Stimulated activated naive B cell treated with anti-CD40 and anti-IgM and Interleukin-4, amounts not matched to agents 10 μg/mL and 1 μg/mL and 100 μg/mL, for 72 hours (primary cell): ENCODE measurements around the gene DAGLA.
"Not testable (repeated sequence)": the region's sequence is repeated elsewhere in the genome, so short reads cannot be mapped to it uniquely, and the experiment has no call there.

Experiments used
- ATAC-seq, 2 donors: fragments of 150-1000 bp; cut with Tn5 transposase; replicated peaks; 2 replicates each; pipeline ENCODE4 v1.10.0; 2021; ENCODE audit warnings: moderate library complexity in 1 of 2
- DNase-seq: peaks from one replicate; pipeline ENCODE4 v3.0.0; 2021
- H3K27ac Mint-ChIP-seq: one replicate; pipeline ENCODE4 v1.8.0; 2022; ENCODE audit warnings: mild to moderate bottlenecking, mixed read lengths
- H3K27me3 Mint-ChIP-seq, 2 donors: one replicate each; pipeline ENCODE4 v1.8.0; 2022; ENCODE audit warnings: mixed read lengths in 2 of 2
- H3K36me3 Mint-ChIP-seq, 2 donors: one replicate each; pipeline ENCODE4 v1.8.0; 2022; ENCODE audit warnings: mixed read lengths in 2 of 2, mild to moderate bottlenecking in 1 of 2
- H3K4me1 Mint-ChIP-seq, 2 donors: one replicate each; pipeline ENCODE4 v1.8.0; 2022; ENCODE audit warnings: mixed read lengths in 2 of 2, mild to moderate bottlenecking in 1 of 2
- H3K4me3 Mint-ChIP-seq, 2 donors: one replicate each; pipeline ENCODE4 v1.8.0; 2022; ENCODE audit warnings: mild to moderate bottlenecking in 2 of 2, mixed read lengths in 2 of 2, moderate library complexity in 1 of 2
- H3K9me3 Mint-ChIP-seq, 2 donors: one replicate each; pipeline ENCODE4 v1.8.0; 2022; ENCODE audit warnings: mixed read lengths in 2 of 2, mild to moderate bottlenecking in 1 of 2

The DAGLA gene

DNA sequence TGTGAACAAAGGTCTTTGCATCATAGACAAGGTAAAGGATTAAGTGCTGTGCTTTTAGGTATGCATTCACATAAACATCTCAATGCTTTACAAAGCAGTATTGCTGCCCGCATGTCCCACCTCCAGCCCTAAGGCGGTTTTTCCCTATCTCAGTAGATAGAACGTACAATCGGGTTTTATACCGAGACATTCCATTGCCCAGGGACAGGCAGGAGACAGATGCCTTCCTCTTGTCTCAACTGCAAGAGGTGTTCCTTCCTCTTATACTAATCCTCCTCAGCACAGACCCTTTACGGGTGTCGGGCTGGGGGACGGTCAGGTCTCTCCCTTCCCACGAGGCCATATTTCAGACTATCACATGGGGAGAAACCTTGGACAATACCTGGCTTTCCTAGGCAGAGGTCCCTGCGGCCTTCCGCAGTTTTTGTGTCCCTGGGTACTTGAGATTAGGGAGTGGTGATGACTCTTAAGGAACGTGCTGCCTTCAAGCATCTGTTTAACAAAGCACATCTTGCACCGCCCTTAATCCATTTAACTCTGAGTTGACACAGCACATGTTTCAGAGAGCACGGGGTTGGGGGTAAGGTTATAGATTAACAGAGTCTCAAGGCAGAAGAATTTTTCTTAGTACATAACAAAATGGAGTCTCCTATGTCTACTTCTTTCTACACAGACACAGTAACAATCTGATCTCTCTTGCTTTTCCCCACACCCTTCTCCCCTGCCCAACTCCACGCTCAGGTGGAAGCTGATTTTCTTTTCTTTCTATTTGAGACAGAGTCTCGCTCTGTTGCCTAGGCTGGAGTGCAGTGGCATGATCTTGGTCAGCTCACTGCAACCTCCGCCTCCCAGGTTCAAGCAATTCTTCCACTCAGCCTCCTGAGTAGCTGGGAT, 24.7 kb upstream of the DAGLA start:
- not testable (repeated sequence) for ATAC-seq, DNase-seq, H3K9me3 Mint-ChIP-seq, H3K36me3 Mint-ChIP-seq, H3K27ac Mint-ChIP-seq, H3K4me3 Mint-ChIP-seq, H3K4me1 Mint-ChIP-seq
- peaks cover 37 to 47% of the 10 kb centered on the region in 2 donors for H3K27me3 Mint-ChIP-seq

DNA sequence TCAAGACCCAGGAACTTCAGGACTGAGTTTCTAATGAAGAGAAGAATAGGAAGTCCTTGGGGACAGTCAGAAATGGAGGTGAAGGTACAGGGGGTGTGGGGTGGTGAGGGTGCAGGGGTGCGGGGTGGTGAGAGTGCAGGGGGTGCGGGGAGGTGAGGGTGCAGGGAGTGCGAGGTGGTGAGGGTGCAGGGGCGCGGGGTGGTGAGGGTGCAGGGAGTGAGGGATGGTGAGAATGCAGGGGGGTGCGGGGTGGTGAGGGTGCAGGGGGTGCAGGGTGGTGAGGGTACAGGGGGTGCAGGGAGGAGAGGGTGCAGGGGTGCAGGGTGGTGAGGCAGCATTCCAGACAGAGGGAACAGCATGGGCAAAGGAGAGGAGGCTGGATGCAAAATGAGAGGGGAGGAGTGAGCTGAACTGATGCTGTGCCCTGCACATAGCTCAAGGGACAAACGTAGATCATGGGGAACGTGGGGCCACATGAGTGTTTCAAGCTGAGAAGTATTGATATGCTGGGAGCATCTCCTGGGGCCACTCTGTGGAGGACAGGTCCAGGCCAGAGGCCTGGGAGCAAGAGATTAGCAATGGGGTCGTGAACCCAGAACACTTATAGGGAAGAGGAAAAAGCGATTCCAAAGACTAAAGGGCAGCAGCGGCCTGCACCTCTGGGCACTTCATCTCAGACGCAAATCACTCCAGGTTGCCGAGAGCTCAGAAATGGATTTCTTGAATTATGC, 23.7 kb upstream of the DAGLA start:
- Mint-ChIP-seq H3K27ac (no peak overlapping the region), H3K36me3 (no peaks in the 10 kb centered on the region), H3K27me3 (peaks cover 41 to 45% of the 10 kb centered on the region in 2 donors), H3K4me1 (peaks cover 0 to 9% of the 10 kb centered on the region in 2 donors), H3K4me3 (no peak overlapping the region), H3K9me3 (no peaks in the 10 kb centered on the region)
- DNase-seq (no peak), ATAC-seq (no peak)

DNA sequence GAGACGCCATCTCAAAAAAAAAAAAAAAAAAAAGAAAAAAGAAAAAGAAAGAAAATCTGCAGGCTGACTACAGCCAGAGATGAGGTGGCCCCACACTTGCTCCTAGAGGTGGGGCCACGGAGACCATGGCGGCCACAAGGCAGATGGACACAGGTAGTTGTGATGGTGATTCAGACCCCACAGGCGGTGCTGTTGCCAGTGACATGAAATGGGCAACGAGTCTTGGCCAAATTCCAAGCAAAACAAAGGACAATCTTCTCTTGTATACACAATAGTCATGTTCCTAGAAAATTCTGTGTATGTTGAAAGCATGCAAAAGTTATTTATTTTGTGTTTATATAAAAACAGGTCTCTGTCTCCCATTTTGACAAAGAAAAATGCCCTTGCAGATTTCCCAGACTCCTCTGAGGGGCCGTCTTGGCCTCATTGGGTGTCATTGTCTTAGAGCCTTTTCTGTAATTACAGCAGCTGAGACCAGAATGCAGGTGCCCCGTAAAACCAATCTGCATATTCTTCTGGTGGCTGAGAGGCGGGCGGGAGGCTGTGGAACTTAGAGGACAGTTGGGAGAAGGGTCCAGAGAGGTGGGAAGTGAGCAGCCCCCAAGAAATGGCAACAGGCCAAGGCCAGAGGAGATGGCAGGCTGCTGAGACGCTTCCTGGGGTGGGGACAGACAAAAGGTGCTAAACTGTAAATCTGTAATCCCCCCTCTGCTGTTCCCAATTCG, 22.5 kb upstream of the DAGLA start:
- ATAC-seq (no peak), DNase-seq (no peak)
- Mint-ChIP-seq H3K27ac (no peak overlapping the region), H3K27me3 (peaks cover 33 to 35% of the 10 kb centered on the region in 2 donors), H3K9me3 (no peaks in the 10 kb centered on the region), H3K36me3 (no peaks in the 10 kb centered on the region), H3K4me1 (peaks cover 0 to 9% of the 10 kb centered on the region in 2 donors), H3K4me3 (no peak overlapping the region)

DNA sequence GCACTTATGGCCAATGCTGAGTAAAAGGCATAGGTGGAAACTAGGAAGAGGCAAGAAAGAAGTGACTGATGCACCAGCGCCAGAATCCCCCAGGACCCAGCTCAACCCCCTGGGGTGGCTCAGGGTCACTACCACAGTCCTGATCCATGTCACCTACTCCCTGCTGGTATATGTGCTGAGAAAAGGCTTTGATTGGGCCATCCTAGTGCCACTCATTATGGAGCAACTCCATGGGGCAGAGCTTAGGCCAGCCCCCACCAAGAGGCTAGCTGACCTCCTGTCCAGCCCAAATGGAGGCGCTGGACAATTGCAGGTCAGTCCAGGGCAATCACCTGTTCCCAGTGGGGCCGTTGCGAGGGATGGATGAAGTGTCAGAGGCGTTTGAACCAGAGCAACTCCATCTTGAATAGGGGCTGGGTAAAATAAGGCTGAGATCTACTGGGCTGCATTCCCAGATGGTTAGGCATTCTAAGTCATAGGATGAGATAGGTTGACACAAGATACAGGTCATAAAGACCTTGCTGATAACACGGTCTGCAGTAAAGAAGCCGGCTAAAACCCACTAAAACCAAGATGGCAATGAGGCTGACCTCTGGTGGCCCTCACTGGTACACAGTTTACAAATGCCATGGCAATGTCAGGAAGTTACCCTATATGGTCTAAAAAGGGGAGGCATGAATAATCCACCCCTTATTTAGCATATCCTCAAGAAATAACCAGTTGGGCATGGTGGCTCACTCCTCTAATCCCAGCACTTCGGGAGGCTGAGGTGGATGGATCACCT, 20.6 kb upstream of the DAGLA start:
- Mint-ChIP-seq H3K36me3 (no peaks in the 10 kb centered on the region), H3K4me1 (peaks cover 0 to 3% of the 10 kb centered on the region in 2 donors), H3K27me3 (peaks cover 18 to 23% of the 10 kb centered on the region in 2 donors), H3K9me3 (no peaks in the 10 kb centered on the region), H3K27ac (no peak overlapping the region), H3K4me3 (no peak overlapping the region)
- no peak for ATAC-seq
- no peak for DNase-seq

DNA sequence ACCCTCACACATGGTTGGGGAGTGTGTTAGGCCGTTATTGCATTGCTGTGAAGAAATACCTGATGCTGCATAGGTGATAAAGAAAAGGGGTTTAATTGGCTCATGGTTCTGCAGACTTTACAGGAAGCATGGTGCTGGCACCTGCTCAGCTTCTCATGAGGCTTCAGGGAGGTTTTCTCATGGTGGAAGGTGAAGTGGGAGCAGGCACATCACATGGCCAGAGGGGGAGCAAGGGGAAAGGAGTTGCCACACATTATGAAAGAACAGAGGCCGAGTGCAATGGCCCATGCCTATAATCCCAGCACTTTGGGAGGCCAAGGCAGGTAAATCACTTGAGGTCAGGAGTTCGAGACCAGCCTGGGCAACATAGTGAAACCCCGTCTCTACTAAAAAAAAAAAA, 19.2 kb upstream of the DAGLA start:
- not testable (repeated sequence) for H3K36me3 Mint-ChIP-seq, ATAC-seq, H3K4me1 Mint-ChIP-seq, DNase-seq, H3K27ac Mint-ChIP-seq, H3K4me3 Mint-ChIP-seq, H3K9me3 Mint-ChIP-seq
- peaks cover 12 to 21% of the 10 kb centered on the region in 2 donors for H3K27me3 Mint-ChIP-seq

DNA sequence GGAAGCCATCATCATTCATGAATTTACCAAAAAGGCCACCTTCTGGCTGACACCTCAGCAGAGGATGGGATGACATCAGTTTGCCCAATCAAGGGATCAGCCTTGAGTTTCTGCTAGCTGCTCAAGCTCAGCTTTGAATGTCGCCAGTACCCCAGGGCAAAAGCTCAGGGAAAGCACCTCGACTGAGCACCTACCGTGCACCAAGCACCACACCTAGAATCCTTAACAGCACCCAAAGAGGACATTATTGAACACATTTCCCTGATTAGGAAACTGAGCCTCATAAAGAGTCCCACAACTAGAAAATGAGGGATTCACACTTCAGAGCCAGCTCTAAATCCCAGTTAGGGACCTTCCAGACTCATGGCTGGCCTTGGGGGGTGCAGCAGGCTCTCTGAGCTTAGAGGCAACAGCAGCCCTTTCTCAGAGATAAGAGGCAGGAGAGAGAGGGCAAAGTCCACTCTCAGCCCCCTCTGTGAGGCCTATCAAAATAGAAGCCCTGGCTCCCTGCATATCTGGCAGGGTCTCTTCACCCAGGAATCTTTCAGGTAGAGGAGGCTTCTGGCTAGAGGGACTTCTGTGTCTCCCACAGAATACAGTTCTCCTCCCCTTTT, 13.4 kb upstream of the DAGLA start:
- DNase-seq (no peak), ATAC-seq (no peak)
- H3K36me3 Mint-ChIP-seq: no peaks in the 10 kb centered on the region
- no peaks in the 10 kb centered on the region for H3K9me3 Mint-ChIP-seq
- H3K4me1 Mint-ChIP-seq: no peaks in the 10 kb centered on the region
- no peak overlapping the region for H3K27ac Mint-ChIP-seq
- peaks cover 11 to 38% of the 10 kb centered on the region in 2 donors for H3K27me3 Mint-ChIP-seq
- H3K4me3 Mint-ChIP-seq: no peak overlapping the region

DNA sequence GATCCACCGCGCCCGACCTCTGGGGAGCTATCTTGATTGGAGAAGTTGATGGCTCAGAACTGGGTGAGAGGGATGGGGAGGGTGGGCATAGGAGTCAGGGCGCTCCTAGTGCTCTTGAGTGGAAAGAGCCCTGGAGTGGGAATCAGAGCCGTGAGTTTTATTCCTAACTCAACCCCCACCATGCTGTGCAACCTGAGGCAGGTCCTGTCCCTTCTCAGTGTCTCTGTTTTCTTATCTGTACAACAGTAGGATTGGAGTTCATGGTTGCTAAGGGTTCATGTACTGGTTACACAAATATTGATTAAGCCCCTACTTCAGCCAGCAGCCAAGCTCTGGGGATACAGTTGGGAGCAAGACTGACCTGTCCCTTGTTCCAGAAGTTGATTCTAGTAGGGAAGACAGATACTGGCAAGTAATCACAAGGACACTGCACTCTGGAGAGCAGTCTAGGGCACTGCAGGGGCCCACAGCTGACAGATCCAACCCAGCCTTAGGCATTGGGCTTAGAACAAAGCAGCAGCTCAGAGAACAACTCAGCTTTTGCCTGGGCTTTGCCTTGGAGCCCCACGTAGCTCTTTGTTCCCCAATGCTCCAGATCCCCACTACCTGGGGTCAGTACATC, 12.4 kb upstream of the DAGLA start:
- DNase-seq: no peak
- no peak overlapping the region for H3K27ac Mint-ChIP-seq

DNA sequence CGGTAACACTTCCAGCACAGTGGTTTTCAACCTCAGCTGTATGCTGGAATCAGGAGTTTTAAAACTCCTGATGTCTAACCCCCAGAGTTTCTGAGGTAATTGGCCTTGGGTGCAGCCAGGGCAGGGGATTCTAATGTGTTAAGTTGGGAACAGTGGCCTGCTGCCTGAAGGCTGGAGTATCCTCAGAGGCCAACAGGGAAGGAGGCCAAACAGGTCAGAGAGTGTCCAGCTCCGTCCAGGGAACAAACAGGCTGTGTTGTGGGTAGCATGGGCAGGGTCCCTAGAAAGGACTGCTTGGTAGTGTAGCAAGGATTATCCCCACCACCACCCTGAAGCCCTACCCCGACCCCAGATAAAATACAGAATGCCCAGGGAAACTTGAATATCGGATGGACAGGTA, 10.8 kb upstream of the DAGLA start:
- H3K4me1 Mint-ChIP-seq: no peaks in the 10 kb centered on the region
- H3K4me3 Mint-ChIP-seq: no peak overlapping the region
- H3K27ac Mint-ChIP-seq: no peak overlapping the region
- peaks cover 0 to 9% of the 10 kb centered on the region in 2 donors for H3K9me3 Mint-ChIP-seq
- H3K27me3 Mint-ChIP-seq: peaks cover 22 to 50% of the 10 kb centered on the region in 2 donors
- ATAC-seq: no peak
- no peak for DNase-seq
- H3K36me3 Mint-ChIP-seq: peaks cover 0 to 2% of the 10 kb centered on the region in 2 donors

More for the DNA sequence above, 12.4 kb upstream of the DAGLA start:
- peaks cover 11 to 41% of the 10 kb centered on the region in 2 donors for H3K27me3 Mint-ChIP-seq
- no peak for ATAC-seq
- no peak overlapping the region for H3K4me3 Mint-ChIP-seq
- no peaks in the 10 kb centered on the region for H3K4me1 Mint-ChIP-seq
- H3K36me3 Mint-ChIP-seq: no peaks in the 10 kb centered on the region
- no peaks in the 10 kb centered on the region for H3K9me3 Mint-ChIP-seq

DNA sequence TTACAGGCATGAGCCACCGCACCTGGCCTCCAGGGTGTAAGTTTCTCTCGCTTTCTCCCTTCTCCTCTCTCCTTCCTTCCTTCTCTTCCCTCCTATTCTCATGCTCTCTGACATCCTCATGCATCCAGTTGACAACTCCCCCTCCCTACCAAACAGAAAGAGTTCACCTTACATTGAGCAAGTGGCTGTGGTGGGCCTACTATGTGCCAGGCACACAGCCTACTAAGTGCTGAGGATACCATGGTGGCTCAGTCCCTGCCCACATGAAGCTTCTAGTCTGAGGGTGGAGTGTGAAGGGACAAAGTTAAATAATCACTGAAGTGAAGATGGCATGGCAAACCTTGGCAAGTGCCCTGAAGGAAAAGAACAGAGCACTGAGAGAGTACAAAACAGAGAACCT, 9.6 kb upstream of the DAGLA start:
- Mint-ChIP-seq H3K36me3 (peaks cover 0 to 2% of the 10 kb centered on the region in 2 donors), H3K27ac (no peak overlapping the region), H3K27me3 (peaks cover 22 to 62% of the 10 kb centered on the region in 2 donors), H3K4me3 (no peak overlapping the region), H3K9me3 (peaks cover 0 to 9% of the 10 kb centered on the region in 2 donors), H3K4me1 (no peaks in the 10 kb centered on the region)
- ATAC-seq (no peak), DNase-seq (no peak)

DNA sequence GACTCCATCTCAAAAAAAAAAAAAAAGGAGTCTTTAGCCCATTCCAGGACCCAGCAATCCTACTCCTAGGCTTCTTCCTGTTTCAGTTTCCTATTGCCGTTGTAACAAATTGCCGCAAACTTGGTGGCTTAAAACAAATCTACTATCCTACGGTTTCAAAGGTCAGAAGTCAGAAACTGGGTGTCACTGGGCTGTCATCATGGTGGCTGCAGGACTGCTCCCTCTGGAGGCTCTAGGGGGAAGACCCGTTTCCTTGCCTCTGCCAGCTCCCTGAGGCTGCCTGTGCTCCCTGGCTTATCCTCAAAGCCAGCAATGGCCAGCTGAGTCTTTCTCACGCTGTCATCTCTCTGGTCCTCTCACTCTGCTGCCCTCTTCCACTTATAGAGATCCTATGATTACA, 8.7 kb upstream of the DAGLA start:
- H3K4me3 Mint-ChIP-seq: no peak overlapping the region
- H3K4me1 Mint-ChIP-seq: no peaks in the 10 kb centered on the region
- no peak for DNase-seq
- peak in 1 of 2 donors; percentile 41 for ATAC-seq
- H3K9me3 Mint-ChIP-seq: peaks cover 0 to 9% of the 10 kb centered on the region in 2 donors
- peaks cover 0 to 2% of the 10 kb centered on the region in 2 donors for H3K36me3 Mint-ChIP-seq
- H3K27ac Mint-ChIP-seq: no peak overlapping the region
- H3K27me3 Mint-ChIP-seq: peaks cover 23 to 70% of the 10 kb centered on the region in 2 donors

DNA sequence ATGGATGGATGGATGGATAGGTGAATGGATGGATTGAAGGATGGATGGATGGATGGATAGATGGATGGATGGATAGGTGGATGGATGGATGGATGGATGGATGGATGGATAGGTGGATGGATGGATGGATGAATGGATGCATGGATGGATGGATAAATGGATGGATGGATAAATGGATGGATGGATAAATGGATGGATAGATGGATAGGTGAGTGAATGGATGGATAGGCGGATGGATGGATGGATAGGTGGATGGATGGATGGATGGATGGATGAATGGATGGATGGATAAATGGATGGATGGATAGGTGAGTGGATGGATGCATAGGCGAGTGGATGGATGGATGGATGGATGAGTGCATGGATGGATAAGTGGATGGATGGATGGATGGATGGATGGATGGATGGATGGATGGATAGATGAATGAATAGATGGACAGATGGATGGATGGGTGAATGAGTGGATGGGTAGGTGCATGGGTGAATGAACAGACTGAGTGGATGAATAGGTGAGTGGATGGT, 6.2 kb upstream of the DAGLA start:
- not testable (repeated sequence) for H3K27ac Mint-ChIP-seq, H3K4me1 Mint-ChIP-seq, H3K9me3 Mint-ChIP-seq, DNase-seq, H3K36me3 Mint-ChIP-seq, ATAC-seq, H3K4me3 Mint-ChIP-seq
- peaks cover 36 to 77% of the 10 kb centered on the region in 2 donors for H3K27me3 Mint-ChIP-seq

DNA sequence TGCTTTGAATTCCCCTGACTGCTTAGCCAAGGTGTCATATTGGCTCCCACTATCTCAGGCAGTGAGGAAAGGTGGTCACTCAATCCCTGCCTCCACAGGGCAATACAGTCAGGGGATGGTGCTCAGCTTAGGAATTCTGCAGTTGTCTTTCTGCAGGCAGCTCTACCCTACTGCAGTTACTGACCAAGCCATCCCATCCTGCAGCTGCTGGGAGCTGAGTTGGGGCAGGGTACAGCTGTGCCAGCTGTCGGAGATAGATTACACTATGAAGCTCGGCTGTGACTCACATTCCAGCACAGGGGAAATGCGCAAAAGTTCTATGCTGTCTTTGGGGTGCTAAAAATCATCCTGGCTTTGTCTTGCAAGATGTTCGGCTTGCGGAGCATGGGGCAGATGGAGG, 4.4 kb upstream of the DAGLA start:
- no peak for ATAC-seq
- Mint-ChIP-seq H3K27ac (no peak overlapping the region), H3K4me3 (no peak overlapping the region), H3K36me3 (peaks cover 0 to 2% of the 10 kb centered on the region in 2 donors), H3K9me3 (peaks cover 0 to 9% of the 10 kb centered on the region in 2 donors), H3K4me1 (peaks cover 3 to 11% of the 10 kb centered on the region in 2 donors), H3K27me3 (peaks cover 36 to 63% of the 10 kb centered on the region in 2 donors)
- no peak for DNase-seq

DNA sequence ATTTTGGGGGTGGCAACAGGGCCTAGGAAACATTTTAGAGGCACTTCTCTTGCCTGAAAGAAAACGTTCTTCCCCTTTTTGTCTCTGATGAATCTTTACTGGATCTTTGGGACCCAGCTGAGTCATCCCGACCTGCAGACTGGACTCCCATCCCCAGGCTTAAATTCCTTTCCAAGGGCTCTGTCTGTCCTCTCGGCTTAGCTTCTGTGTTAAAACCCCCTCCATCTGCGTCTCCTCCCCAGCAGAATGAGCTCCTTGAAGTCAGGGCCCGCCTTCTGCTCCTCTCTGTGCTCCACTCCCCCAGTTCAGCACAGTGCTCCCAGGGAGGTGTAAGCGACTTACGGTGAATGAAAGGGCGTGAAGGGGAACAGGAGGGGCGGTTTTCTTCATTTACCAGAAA, 895 bp upstream of the DAGLA start:
- no peak for ATAC-seq
- no peak overlapping the region for H3K4me3 Mint-ChIP-seq

More for the DNA sequence above, 895 bp upstream of the DAGLA start:
- Mint-ChIP-seq H3K36me3 (peaks cover 0 to under 1% of the 10 kb centered on the region in 2 donors), H3K9me3 (peaks cover 0 to 1% of the 10 kb centered on the region in 2 donors), H3K4me1 (peaks cover 4 to 14% of the 10 kb centered on the region in 2 donors), H3K27ac (no peak overlapping the region), H3K27me3 (peaks cover 23 to 42% of the 10 kb centered on the region in 2 donors)
- no peak for DNase-seq
